Activated CD4-positive, alpha-beta T cell treated with anti-CD3 and anti-CD28 coated beads, Interleukin-2, amount 50 U/mL, for 1 hour (primary cell): ENCODE data around the gene CDCP1.
A peak's percentile ranks its signal among the peaks of the same experiment; 100 is the strongest.
"Not testable (repeated sequence)": the region's sequence is repeated elsewhere in the genome, so short reads cannot be mapped to it uniquely, and the experiment has no call there.

ENCODE experiments used
- DNase-seq: peaks from one replicate; pipeline ENCODE4 v3.0.0-alpha.2; 2020

CDCP1 gene

GRCh38 chr3:45170096-45170495, 23.9 kb upstream of the CDCP1 start:
- DNase-seq = no peak

GRCh38 chr3:45169125-45169904, 23.1 kb upstream of the CDCP1 start:
- no peak for DNase-seq

GRCh38 chr3:45168451-45168850, 22.3 kb upstream of the CDCP1 start:
- DNase-seq = no peak

GRCh38 chr3:45167011-45167911, 21.1 kb upstream of the CDCP1 start:
- peak; percentile 82 for DNase-seq

- no peak for DNase-seq
These were observed 20.2 kb upstream of the CDCP1 start for GRCh38 chr3:45166321-45166879.

GRCh38 chr3:45165497-45166283, 19.5 kb upstream of the CDCP1 start:
- DNase-seq = no peak

- DNase-seq = no peak
These were observed 17.9 kb upstream of the CDCP1 start for GRCh38 chr3:45164056-45164455.

GRCh38 chr3:45163481-45163880, 17.3 kb upstream of the CDCP1 start:
- no peak for DNase-seq

GRCh38 chr3:45154641-45155147, 8.5 kb upstream of the CDCP1 start:
- DNase-seq = no peak

- DNase-seq = no peak
These were observed 7.7 kb upstream of the CDCP1 start for GRCh38 chr3:45153658-45154437.

- no peak for DNase-seq
These were observed 6.1 kb upstream of the CDCP1 start for GRCh38 chr3:45152307-45152706.

GRCh38 chr3:45151100-45151499, 4.9 kb upstream of the CDCP1 start:
- DNase-seq = no peak

GRCh38 chr3:45148921-45149320, 2.7 kb upstream of the CDCP1 start:
- DNase-seq = no peak

- DNase-seq = no peak
These were observed 955 bp downstream of the CDCP1 start for GRCh38 chr3:45145223-45145622.

GRCh38 chr3:45143673-45144671, 2.2 kb downstream of the CDCP1 start:
- DNase-seq = no peak

- not testable (repeated sequence) for DNase-seq
These were observed 5.4 kb downstream of the CDCP1 start for GRCh38 chr3:45140770-45141155.

- DNase-seq = no peak
These were observed 5.9 kb downstream of the CDCP1 start for GRCh38 chr3:45140141-45140769.

- no peak for DNase-seq
These were observed 6.6 kb downstream of the CDCP1 start for GRCh38 chr3:45139372-45140140.

GRCh38 chr3:45137656-45138181, 8.5 kb downstream of the CDCP1 start:
- no peak for DNase-seq
